ENCODE data around the gene NECTIN3.

Gene NECTIN3

DNA sequence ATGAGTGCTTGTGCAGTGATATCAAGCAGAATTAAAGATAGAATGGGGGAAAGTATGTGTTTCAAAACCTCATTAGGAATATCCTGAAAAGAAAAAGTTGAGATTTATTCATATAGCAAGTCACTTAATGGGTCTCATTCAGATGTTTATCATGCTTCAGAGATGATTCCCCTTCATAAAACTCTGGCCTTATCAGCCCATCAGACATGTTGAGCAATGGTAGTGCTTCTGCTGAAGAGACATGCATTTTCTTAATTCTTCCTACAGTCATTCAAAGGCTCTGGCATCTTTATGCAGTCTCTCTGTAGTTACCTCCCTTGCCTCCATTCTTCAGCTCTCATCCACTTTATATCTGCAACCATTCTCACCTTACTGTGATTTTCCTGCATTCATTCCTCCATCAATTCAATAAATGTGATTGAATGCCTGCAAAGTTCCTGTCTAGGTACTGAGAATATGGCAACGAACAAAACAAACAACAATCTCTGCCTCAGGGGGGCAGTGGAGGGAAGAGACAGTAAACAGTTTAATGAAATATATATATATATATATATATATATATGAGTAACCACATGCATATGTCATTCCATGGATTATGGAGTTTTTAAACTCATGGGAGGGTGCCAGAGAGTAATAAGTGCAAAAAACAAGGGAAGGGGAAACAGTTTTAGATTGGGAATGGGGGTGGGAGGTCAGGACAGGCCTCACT, 138.5 kb downstream of the NECTIN3 start:
- no peak for DNase-seq (ENCODE audit: low read depth in 2 of 2)

DNA sequence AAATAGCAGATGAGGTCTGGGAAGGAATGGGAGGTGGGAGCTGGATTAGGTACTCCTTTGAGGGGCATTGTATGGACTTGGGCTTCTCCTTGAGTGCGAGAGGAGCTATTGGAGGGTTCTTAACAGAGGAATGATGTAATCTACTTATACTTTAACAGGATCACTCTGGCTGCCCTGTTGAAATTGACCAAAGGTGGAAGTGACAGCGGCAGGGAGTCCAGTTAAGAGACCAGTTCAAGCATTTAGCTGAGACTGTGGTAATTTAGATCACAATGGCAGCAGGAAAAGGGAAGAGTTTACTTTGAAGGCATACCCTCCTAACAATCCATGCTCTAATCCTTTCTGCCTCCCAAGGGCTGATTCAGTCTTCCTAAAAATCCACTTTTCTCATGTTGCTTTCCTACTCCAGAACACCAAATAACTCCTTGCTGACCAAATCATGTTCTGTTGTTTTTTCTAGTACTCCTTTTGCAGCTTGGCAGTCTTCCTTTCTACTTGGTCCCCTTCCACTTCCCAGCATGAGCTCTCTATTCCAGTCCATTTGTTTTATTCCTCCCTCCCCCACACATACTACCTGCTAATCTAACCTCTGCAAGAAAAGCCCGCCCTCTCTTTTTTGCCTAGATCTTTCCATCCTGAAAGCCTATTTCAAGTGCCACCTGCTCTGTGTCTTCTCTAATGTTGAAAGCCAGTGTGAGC, 139.4 kb downstream of the NECTIN3 start:
- DNase-seq (ENCODE audit: low read depth in 2 of 2) = no peak

DNA sequence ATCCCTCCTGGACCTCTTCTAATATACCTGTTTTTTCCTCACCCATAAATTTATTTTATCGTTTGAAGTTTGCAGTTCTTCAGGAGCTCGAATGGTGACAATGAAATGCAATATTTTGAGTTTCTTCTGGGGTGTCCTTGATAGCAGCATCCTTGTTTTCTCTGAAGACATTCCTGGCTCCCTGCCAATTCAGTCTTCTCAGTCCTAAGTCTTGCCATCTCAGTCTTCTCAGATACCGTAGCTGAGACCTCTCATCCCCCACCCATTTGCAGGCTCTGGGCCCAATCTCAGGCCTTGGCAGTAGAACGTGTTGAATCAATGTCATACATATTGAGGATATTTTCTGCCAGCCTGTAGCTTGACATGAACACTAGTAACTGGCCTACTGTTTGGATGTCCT, 140.9 kb downstream of the NECTIN3 start:
- DNase-seq (ENCODE audit: low read depth in 2 of 2) = no peak

DNA sequence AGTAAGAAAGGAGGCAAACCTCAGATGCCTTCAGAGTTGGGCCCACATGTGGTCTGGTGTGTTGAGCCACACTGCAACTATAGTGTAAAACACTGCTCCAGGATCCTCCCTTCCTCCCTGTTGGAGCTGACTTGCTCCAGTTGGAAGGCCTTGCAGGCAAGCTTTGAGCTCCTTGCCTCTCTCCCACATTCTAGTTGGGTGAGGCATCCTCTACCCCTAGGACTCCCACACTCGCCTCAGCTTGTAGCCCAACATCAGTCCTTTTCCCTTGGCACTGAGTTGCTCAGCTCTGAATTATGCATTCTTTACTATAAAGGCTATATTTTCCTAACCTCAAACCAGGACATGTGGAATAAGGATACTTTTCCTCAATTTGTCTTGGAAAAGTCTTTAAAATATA, 143.9 kb downstream of the NECTIN3 start:
- no peak for DNase-seq (ENCODE audit: low read depth in 2 of 2)

DNA sequence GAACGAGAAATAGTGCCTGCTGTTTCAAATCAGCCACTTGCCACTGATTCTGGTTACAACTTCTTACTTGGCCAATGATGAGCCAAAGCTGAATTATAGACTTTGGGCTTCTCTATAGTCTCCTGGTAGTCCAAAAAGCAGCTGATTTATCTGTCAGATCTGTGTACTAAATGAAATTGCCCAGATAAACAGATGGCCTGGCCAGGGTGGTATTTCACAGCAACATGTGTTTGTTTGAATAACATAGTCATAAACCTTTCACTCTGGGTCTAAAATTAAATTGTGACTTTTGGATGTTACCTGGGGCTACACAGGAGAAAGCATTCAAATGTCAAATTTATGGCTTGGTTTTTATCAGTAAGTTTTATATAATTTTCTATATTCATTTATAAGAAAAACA, 147.0 kb downstream of the NECTIN3 start:
- no peak for DNase-seq (ENCODE audit: low read depth in 2 of 2)

DNA sequence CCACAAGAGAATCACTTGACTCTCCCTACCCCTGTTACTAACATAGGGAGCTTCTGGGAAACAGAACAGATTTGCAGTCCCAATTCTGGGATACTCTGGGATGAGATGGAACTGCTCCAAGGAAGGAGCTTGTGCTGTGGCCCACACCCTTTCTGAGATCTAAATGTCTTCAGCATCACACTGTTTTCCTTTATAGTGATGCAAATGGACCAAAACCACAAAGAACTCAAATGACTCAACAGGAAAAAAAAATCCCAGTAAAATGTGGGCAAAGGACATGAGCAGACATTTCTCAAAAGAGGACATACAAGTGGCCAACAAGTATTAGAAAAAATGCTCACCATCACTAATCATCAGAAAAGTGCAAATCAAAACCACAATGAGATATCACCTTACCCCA, 155.6 kb downstream of the NECTIN3 start:
- no peak for DNase-seq (ENCODE audit: low read depth in 2 of 2)

DNA sequence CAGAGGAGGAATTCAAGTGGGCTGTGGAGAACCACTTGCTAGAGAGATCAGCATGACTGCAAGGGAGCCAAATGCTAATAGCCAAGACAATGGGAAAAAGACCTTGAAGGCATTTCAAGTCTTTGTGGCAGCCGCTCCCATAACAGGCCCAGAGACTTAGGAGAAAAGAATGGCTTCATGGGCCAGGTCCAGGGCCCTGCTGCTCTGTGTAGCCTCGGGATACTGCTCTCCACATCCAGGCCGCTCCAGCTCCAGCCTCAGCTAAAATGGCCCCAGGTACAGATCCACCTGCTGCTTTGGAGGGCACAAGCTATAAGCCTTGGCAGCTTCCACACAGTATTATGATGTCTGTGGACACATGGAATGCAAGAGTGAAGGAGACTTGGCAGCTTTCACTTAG, 157.7 kb downstream of the NECTIN3 start:
- no peak for DNase-seq (ENCODE audit: low read depth in 2 of 2)

DNA sequence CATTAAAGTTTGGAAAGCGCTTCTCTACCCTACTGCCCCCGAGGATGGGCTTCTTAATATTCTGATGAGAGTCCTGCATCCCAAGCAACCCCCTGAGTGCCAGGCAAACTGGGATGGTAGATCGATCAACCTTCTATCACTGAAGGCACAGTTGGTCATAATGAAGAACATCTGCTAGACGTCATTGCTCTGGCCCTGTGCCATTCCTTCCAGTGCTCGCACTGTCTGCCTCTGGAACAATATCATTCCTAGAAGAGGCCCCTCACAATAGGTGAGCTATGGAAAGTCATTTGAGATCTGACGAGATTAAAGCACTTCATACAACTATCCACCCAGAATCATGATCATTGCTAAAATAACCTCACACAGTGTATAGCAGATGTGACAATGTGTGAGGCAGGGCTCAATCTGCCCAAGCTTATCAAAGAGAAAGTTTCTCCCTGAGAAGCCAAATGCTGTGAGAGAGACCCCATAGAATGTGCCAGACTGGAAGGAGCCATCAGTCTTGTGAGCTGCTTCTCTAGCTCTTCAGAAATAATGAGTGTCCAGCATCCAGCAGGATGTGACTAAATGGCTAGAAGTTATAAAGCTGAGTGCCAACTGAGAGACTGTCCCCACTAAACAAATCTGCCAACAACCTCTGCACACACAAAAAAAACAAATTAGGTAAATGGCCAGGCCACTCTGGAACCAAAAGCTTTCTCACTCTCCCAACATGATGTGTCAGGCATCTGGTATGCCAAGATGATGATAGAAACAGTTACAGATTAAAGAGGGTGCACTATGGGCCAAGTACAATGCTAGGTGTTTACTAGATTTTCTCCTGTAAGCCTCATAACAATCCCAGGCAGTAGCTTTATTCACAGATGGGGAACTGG, 165.5 kb downstream of the NECTIN3 start:
- no peak for DNase-seq (ENCODE audit: low read depth in 2 of 2)

DNA sequence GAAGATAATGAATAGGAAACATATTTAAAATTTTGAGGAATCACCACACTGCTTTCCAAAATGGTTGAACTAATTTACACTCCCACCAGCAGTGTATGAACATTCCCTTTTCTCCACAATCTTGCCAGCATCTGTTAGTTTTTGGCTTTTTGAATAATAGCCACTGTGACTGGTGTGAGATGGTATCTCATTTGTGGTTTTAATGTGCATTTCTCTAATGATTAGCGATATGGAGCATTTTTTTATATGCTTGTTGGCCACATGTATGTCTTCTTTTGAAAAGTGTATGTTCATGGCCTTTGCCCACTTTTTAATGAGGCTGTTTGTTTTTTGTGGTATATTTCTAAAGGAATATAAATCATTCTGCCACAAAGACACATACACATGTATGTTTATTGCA, 166.3 kb downstream of the NECTIN3 start:
- no peak for DNase-seq (ENCODE audit: low read depth in 2 of 2)

DNA sequence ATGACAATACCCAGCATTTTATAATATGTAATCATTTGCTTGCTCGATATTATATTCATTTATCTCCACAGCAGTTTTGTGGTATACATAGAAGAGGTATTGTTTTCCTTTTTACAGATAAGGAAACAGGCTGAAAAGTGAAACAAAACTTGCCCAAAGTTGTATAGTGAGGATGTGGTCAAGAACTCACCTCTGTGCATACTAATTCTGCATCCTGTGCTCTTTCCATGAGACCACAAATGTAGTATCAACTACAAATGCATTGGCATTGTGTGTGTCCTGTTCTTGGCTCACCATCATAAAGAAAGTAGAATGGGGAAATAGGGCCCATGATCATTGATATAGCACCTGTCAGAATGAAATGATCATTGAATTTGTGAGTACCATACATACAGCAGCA, 167.3 kb downstream of the NECTIN3 start:
- DNase-seq (ENCODE audit: low read depth in 2 of 2) = no peak

DNA sequence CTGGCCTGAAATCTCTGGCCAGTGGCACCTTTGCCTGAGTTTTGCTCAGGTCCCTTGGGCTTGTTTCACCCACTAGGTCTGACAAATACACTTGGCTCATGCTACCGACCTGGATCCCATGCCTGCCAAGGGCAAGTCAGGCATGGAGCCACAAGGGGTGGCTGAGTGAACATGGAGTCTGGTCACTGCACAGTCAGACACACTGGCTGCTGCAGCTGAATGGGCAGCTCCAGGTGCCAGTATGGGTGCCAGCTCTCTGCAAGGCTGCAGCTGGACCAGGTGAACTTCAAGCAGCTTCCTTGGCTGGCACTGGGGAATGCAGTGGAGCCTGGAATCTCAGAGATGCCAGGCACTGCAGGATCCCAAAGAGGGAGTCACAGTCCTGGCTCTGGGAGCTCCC, 170.3 kb downstream of the NECTIN3 start:
- DNase-seq (ENCODE audit: low read depth in 2 of 2) = no peak

Data from stimulated activated CD8-positive, alpha-beta memory T cell treated with anti-CD3 and anti-CD28 coated beads, Interleukin-15, amount 100 ng/mL, for 48 hours (primary cell).